Type B pancreatic cell (in vitro differentiated cells): ENCODE results near the gene IRX4. TPM values are rescaled to one million over a fixed set of nuclear protein-coding genes. Genes with fewer than 3 reads are reported as not detected.

Source experiments
- DNase-seq: peaks from one replicate; pipeline ENCODE4 v3.0.0; 2021; ENCODE audit warnings: mixed read lengths; ENCODE audit not compliant: unreplicated experiment; ENCODE audit errors: extremely low spot score
- H3K27ac Mint-ChIP-seq: 2 replicates; pipeline ENCODE4 v1.8.0; 2021; ENCODE audit warnings: mild to moderate bottlenecking, mixed read lengths
- H3K27me3 Mint-ChIP-seq: 2 replicates; pipeline ENCODE4 v1.8.0; 2021; ENCODE audit warnings: mixed read lengths
- H3K36me3 Mint-ChIP-seq: 2 replicates; pipeline ENCODE4 v1.8.0; 2021; ENCODE audit warnings: mixed read lengths
- H3K4me1 Mint-ChIP-seq: one replicate; pipeline ENCODE4 v1.8.0; 2021; ENCODE audit warnings: mixed read lengths; ENCODE audit not compliant: unreplicated experiment
- H3K4me3 Mint-ChIP-seq: 2 replicates; pipeline ENCODE4 v1.8.0; 2021; ENCODE audit warnings: mild to moderate bottlenecking, mixed read lengths
- H3K9me3 Mint-ChIP-seq: 2 replicates; pipeline ENCODE4 v1.8.0; 2021; ENCODE audit warnings: mixed read lengths
- total RNA-seq: library from RNA; stranded (reverse); gene quantifications from 2 replicates; pipeline ENCODE4 v1.2.1, GENCODE V29; 2021; ENCODE audit warnings: low replicate concordance
- TF ChIP-seq, protein P1 (sequence below): fragments of 200-600 bp; sonication (generic); conservative IDR thresholded peaks from 2 replicates; pipeline ENCODE4 v1.5.0; 2021; ENCODE audit warnings: antibody characterized with exemption, mild to moderate bottlenecking

The IRX4 gene
- total RNA-seq, 1 donor from 2014 or later = 1.6 TPM

DNA sequence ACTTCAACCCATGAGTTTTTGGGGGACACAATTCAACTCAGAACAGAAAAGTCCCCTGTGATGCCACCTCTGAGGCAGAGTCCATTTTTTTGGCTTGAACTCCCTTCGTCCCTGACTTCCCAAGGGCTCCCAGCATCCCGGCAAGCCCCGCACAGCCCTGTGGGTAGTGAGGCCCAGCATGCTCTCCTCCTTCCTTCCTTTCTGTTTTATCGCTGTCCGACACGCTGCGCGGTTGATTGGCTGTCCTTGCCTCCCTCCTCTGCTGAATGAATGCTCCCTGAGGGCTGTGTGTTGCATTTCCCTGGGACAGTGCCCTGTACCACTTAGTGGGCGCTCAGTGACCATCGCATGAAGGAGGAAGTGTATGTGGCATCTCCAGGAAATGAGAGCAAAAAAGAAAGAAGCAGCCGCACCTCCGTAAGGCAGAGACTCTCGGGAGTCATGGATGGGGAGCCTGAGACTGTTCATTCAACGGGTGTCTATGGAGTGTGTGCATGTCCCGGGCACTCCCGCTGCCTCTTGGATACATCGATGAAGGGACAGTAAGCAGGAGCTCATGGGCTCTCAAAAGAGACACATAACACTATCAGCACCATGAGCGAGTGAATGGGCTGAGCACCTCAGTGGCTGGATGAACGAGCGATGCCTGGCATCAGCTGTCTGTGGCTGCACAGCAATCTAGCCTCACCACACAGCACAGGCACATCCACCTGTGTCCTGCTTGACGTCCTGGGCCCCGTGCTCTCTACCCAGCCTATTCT, 10.1 kb upstream of the IRX4 start:
- TF ChIP-seq, protein P1, sequence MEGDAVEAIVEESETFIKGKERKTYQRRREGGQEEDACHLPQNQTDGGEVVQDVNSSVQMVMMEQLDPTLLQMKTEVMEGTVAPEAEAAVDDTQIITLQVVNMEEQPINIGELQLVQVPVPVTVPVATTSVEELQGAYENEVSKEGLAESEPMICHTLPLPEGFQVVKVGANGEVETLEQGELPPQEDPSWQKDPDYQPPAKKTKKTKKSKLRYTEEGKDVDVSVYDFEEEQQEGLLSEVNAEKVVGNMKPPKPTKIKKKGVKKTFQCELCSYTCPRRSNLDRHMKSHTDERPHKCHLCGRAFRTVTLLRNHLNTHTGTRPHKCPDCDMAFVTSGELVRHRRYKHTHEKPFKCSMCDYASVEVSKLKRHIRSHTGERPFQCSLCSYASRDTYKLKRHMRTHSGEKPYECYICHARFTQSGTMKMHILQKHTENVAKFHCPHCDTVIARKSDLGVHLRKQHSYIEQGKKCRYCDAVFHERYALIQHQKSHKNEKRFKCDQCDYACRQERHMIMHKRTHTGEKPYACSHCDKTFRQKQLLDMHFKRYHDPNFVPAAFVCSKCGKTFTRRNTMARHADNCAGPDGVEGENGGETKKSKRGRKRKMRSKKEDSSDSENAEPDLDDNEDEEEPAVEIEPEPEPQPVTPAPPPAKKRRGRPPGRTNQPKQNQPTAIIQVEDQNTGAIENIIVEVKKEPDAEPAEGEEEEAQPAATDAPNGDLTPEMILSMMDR = no peak
- Mint-ChIP-seq H3K4me1 (peaks cover 9% of the 10 kb centered on the region), H3K4me3 (no peak overlapping the region), H3K9me3 (no peaks in the 10 kb centered on the region), H3K36me3 (no peaks in the 10 kb centered on the region), H3K27ac (no peak overlapping the region), H3K27me3 (peaks cover 84% of the 10 kb centered on the region)
- DNase-seq = no peak

DNA sequence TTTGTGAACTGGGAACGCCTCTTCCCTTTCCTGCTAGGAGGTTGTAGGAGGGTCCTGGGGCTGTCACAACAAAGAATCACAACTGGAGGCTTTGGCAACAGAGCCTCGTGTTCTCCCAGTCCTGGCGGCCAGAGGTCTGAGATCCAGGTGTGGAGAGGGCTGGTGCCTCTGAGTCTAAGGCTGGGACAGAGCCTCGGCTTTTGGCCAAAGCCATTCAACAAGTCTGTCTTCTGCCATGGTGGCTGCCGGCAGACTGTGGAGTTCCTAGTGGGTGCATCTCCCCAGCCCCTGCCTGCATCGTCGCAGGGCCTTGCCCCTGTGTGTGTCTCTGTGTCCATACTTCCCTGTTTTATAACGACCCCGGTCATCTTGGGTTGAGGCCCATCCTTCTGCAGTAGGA, 9.5 kb upstream of the IRX4 start:
- H3K4me1 Mint-ChIP-seq = peaks cover 9% of the 10 kb centered on the region
- H3K9me3 Mint-ChIP-seq = no peaks in the 10 kb centered on the region
- no peak for DNase-seq
- TF ChIP-seq, protein P1 = no peak
- no peak overlapping the region for H3K4me3 Mint-ChIP-seq
- H3K27ac Mint-ChIP-seq = no peak overlapping the region
- no peaks in the 10 kb centered on the region for H3K36me3 Mint-ChIP-seq
- peaks cover 80% of the 10 kb centered on the region for H3K27me3 Mint-ChIP-seq

DNA sequence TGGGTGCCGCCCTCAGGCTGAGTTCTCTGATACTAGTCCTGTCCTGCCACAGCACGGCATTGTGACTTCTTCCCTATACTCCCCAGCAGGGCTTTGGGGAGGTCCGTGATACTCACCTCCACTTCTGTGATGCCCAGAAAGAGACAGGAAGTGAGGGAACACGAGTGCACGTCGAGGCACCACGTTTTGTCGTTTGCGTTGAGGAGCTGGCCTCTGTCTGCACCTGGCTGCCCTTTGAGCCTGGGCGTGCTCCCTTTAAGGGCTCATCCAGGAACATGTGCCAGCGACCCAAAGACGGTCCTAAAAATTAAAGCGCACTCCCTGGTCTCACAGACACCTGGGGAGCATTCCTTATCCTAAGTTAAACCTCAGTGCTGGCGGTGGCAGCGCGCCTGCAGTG, 8.7 kb upstream of the IRX4 start:
- Mint-ChIP-seq H3K4me1 (peaks cover 9% of the 10 kb centered on the region), H3K4me3 (no peak overlapping the region), H3K36me3 (no peaks in the 10 kb centered on the region), H3K9me3 (no peaks in the 10 kb centered on the region), H3K27me3 (peaks cover 72% of the 10 kb centered on the region), H3K27ac (no peak overlapping the region)
- TF ChIP-seq, protein P1 = no peak
- DNase-seq = no peak

DNA sequence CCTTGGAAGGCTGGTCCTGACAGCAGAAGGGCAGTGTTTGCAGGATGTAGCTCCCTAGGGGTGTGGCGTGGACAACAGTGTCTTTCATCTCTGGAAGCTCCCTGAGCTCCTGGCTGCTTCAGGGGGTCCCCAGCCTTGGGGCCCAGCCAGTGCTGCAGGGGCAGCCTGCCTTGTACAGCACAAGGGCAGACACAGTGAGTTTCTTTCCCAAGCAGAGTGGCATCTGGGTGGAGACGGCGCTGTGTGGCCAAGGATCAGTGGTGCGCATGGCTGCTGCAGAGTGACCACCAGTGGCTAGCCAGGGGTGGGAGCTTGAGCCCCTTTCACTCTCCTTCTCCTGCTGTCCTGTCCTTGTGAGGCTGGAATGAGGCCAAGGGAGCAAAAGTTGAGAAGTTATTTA, 7.6 kb upstream of the IRX4 start:
- TF ChIP-seq, protein P1 = no peak
- H3K36me3 Mint-ChIP-seq = no peaks in the 10 kb centered on the region
- H3K4me3 Mint-ChIP-seq = no peak overlapping the region
- H3K27ac Mint-ChIP-seq = no peak overlapping the region
- H3K27me3 Mint-ChIP-seq = peaks cover 75% of the 10 kb centered on the region
- DNase-seq = no peak
- H3K4me1 Mint-ChIP-seq = peaks cover 9% of the 10 kb centered on the region
- no peaks in the 10 kb centered on the region for H3K9me3 Mint-ChIP-seq

DNA sequence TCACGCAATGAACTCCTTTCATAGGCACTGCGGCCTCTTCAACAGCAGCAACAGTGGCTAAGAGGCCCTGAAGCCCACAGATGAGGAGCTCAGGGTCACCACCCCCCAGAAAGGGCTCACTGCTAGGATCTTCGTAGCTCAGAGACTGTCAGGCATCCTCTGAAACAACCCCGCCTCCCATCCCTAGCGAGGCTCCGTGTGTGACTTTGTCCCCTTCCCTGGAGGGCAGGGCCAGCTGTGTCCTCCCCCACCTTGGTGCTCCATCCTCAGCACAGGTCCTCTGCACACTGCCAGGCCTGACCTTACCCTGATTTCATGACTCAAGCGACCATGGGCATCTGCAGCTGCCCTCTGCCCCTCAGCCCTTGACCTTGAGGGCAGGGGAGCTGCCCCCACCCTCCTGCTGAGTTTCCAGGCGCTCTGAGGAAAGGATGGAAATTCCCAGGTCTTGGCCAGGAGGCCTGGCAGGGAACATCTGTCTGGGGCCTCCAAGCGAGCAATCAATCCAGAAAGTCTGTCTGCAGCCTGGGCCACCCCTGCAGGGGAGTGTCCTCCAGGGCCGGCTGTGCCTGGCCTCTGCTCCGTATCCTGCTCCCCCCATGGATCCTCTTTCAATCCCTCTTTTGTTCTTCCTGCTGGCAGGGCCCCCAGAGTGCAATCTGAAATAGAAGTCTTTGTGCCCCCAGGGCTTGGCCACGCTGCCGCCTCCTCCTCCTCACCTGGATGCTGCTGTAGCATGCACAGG, 6.8 kb upstream of the IRX4 start:
- Mint-ChIP-seq H3K27ac (no peak overlapping the region), H3K36me3 (no peaks in the 10 kb centered on the region), H3K4me3 (peak overlapping the region; percentile 60), H3K9me3 (no peaks in the 10 kb centered on the region), H3K27me3 (peaks cover 76% of the 10 kb centered on the region), H3K4me1 (peaks cover 9% of the 10 kb centered on the region)
- TF ChIP-seq, protein P1 = no peak
- no peak for DNase-seq
